Neuron (in vitro differentiated cells): ENCODE measurements around the gene BPI.

Experiments used
- H2AFZ ChIP-seq: one replicate; pipeline ENCODE4 v1.6.1; 2013; ENCODE audit warnings: low read depth, mild to moderate bottlenecking, inconsistent platforms, low read length, moderate library complexity
- H3K27me3 ChIP-seq: one replicate; pipeline ENCODE4 v1.6.1; 2013; ENCODE audit warnings: low read length; ENCODE audit not compliant: insufficient read depth
- H3K36me3 ChIP-seq: one replicate; pipeline ENCODE4 v1.6.1; 2013; ENCODE audit warnings: low read length; ENCODE audit not compliant: insufficient read depth
- H3K4me1 ChIP-seq: one replicate; pipeline ENCODE4 v1.6.1; 2013; ENCODE audit warnings: low read length; ENCODE audit not compliant: insufficient read depth
- H3K4me3 ChIP-seq: 2 replicates; pipeline ENCODE4 v1.5.1; 2013; ENCODE audit warnings: mild to moderate bottlenecking, low read length, moderate library complexity
- H3K9me3 ChIP-seq: one replicate; pipeline ENCODE4 v1.6.1; 2013; ENCODE audit warnings: low read length

The BPI gene

GRCh38 chr20:38350879-38351775 lies 47.2 kb downstream of the BPI start:
- Histone ChIP-seq H3K9me3 (no peaks in the 10 kb centered on the region), H3K4me1 (no peaks in the 10 kb centered on the region), H3K4me3 (no peak overlapping the region)

GRCh38 chr20:38353316-38353715 lies 49.4 kb downstream of the BPI start:
- Histone ChIP-seq H3K4me3 (no peak overlapping the region), H3K36me3 (no peaks in the 10 kb centered on the region), H3K27me3 (no peaks in the 10 kb centered on the region), H3K4me1 (no peaks in the 10 kb centered on the region), H3K9me3 (no peaks in the 10 kb centered on the region), H2AFZ (no peak overlapping the region)

More at GRCh38 chr20:38350879-38351775, 47.2 kb downstream of the BPI start:
- H3K36me3 ChIP-seq: no peaks in the 10 kb centered on the region
- H3K27me3 ChIP-seq: no peaks in the 10 kb centered on the region
- no peak overlapping the region for H2AFZ ChIP-seq

GRCh38 chr20:38354227-38354626 lies 50.3 kb downstream of the BPI start:
- Histone ChIP-seq H3K36me3 (no peaks in the 10 kb centered on the region), H3K4me3 (no peak overlapping the region), H2AFZ (no peak overlapping the region), H3K9me3 (no peaks in the 10 kb centered on the region), H3K27me3 (no peaks in the 10 kb centered on the region), H3K4me1 (no peaks in the 10 kb centered on the region)

GRCh38 chr20:38355161-38356012 lies 51.4 kb downstream of the BPI start:
- Histone ChIP-seq H3K9me3 (no peaks in the 10 kb centered on the region), H3K36me3 (no peaks in the 10 kb centered on the region), H3K4me3 (no peak overlapping the region), H3K27me3 (no peaks in the 10 kb centered on the region), H2AFZ (no peak overlapping the region), H3K4me1 (no peaks in the 10 kb centered on the region)

GRCh38 chr20:38357653-38358207 lies 53.8 kb downstream of the BPI start:
- H3K4me1 ChIP-seq: no peaks in the 10 kb centered on the region
- H3K27me3 ChIP-seq: no peaks in the 10 kb centered on the region
- no peak overlapping the region for H2AFZ ChIP-seq
- H3K9me3 ChIP-seq: no peaks in the 10 kb centered on the region
- no peak overlapping the region for H3K4me3 ChIP-seq
- no peaks in the 10 kb centered on the region for H3K36me3 ChIP-seq

GRCh38 chr20:38358556-38358955 lies 54.6 kb downstream of the BPI start:
- Histone ChIP-seq H3K4me1 (no peaks in the 10 kb centered on the region), H2AFZ (no peak overlapping the region), H3K4me3 (no peak overlapping the region), H3K9me3 (no peaks in the 10 kb centered on the region), H3K36me3 (no peaks in the 10 kb centered on the region), H3K27me3 (no peaks in the 10 kb centered on the region)

GRCh38 chr20:38363004-38363747 lies 59.2 kb downstream of the BPI start:
- Histone ChIP-seq H2AFZ (no peak overlapping the region), H3K9me3 (peaks cover 2% of the 10 kb centered on the region), H3K4me1 (no peaks in the 10 kb centered on the region), H3K4me3 (no peak overlapping the region), H3K27me3 (no peaks in the 10 kb centered on the region), H3K36me3 (no peaks in the 10 kb centered on the region)

GRCh38 chr20:38369389-38369788 lies 65.4 kb downstream of the BPI start:
- Histone ChIP-seq H3K9me3 (peaks cover 2% of the 10 kb centered on the region), H3K27me3 (peaks cover 7% of the 10 kb centered on the region), H3K4me3 (peak overlapping the region; percentile 36), H3K4me1 (no peaks in the 10 kb centered on the region), H3K36me3 (no peaks in the 10 kb centered on the region), H2AFZ (peak overlapping the region; percentile 53)

GRCh38 chr20:38372806-38373205 lies 68.8 kb downstream of the BPI start:
- Histone ChIP-seq H3K4me3 (no peak overlapping the region), H3K36me3 (no peaks in the 10 kb centered on the region), H3K27me3 (peaks cover 7% of the 10 kb centered on the region), H2AFZ (no peak overlapping the region), H3K9me3 (no peaks in the 10 kb centered on the region), H3K4me1 (no peaks in the 10 kb centered on the region)

- Histone ChIP-seq H3K4me1 (no peaks in the 10 kb centered on the region), H3K27me3 (peaks cover 7% of the 10 kb centered on the region), H3K9me3 (no peaks in the 10 kb centered on the region), H3K4me3 (no peak overlapping the region), H2AFZ (no peak overlapping the region), H3K36me3 (no peaks in the 10 kb centered on the region)
Measured at GRCh38 chr20:38373231-38373867, 69.4 kb downstream of the BPI start.

- Histone ChIP-seq H3K4me3 (no peak overlapping the region), H3K36me3 (no peaks in the 10 kb centered on the region), H3K4me1 (no peaks in the 10 kb centered on the region), H3K27me3 (peaks cover 7% of the 10 kb centered on the region), H2AFZ (no peak overlapping the region), H3K9me3 (no peaks in the 10 kb centered on the region)
Measured at GRCh38 chr20:38373898-38374297, 69.9 kb downstream of the BPI start.

- Histone ChIP-seq H3K36me3 (no peaks in the 10 kb centered on the region), H3K9me3 (no peaks in the 10 kb centered on the region), H3K4me1 (no peaks in the 10 kb centered on the region), H3K4me3 (no peak overlapping the region), H3K27me3 (peaks cover 7% of the 10 kb centered on the region), H2AFZ (no peak overlapping the region)
Measured at GRCh38 chr20:38377039-38377685, 73.2 kb downstream of the BPI start.
